Activated CD8-positive, alpha-beta memory T cell treated with anti-CD3 and anti-CD28 coated beads for 36 hours (primary cell): Measurements from ENCODE around the gene AKAP6. TPM values are rescaled to one million over a fixed set of nuclear protein-coding genes. Genes with fewer than 3 reads are reported as not detected.

Experiments
- CTCF ChIA-PET: fragments of 350-600 bp; sonication (Branson Sonifier 250); formaldehyde crosslinking; loops from one replicate; lab custom pipeline; 2021; ENCODE audit warnings: antibody characterized with exemption; lab: Charles Lee
- POLR2A ChIA-PET: fragments of 350-600 bp; sonication (Branson Sonifier 250); formaldehyde crosslinking; loops from one replicate; lab custom pipeline; 2021; ENCODE audit warnings: antibody characterized with exemption; lab: Charles Lee
- total RNA-seq, 2 experiments: library from RNA; stranded (reverse); gene quantifications; one replicate each; pipeline ENCODE4 v1.2.3, GENCODE V29; 2021

The AKAP6 gene
- total RNA-seq, 2 experiments from 2014 or later, result 0.65 to 1.3 TPM

GRCh38 chr14:32588448-32589320, 259.6 kb downstream of the AKAP6 start:
- POLR2A ChIA-PET, result no interaction called here
- CTCF ChIA-PET, result no interaction called here

GRCh38 chr14:32590157-32590556, 261.1 kb downstream of the AKAP6 start:
- ChIA-PET POLR2A (no interaction called here), CTCF (interaction anchor here (0.6 kb wide), 1 partner anchor 1086 kb away, joined by 3 read pairs; no protein-coding TSS in a partner anchor)

- ChIA-PET CTCF (no interaction called here), POLR2A (no interaction called here)
These were observed 264.3 kb downstream of the AKAP6 start for GRCh38 chr14:32593290-32593942.

GRCh38 chr14:32594766-32595165, 265.7 kb downstream of the AKAP6 start:
- POLR2A ChIA-PET, result no interaction called here
- CTCF ChIA-PET, result no interaction called here

GRCh38 chr14:32595497-32595896, 266.4 kb downstream of the AKAP6 start:
- ChIA-PET POLR2A (no interaction called here), CTCF (no interaction called here)

- POLR2A ChIA-PET, result no interaction called here
- CTCF ChIA-PET, result interaction anchor here (0.6 kb wide), 1 partner anchor 45 kb away, joined by 3 read pairs; no protein-coding TSS in a partner anchor
These were observed 267.3 kb downstream of the AKAP6 start for GRCh38 chr14:32596390-32596789.

- CTCF ChIA-PET, result no interaction called here
- POLR2A ChIA-PET, result no interaction called here
These were observed 268.7 kb downstream of the AKAP6 start for GRCh38 chr14:32597771-32598170.

DNA sequence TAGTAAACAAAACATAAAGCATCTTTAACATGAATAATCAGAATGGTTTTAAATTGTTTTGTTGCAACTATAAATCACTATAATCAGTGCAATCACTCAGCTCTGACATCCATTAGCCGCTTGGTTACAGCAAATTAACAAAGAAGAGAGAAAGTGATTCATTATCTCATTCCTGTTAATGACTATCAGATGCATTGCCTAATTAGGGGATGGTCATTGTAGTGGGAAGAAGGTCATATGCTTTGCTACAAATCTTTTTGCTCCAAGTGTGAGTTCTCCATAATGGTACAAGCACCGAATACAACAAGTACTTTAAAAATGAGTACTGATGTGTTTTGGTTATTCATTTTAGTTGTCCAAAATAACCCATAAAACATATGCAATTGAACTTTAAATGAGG, 272.0 kb downstream of the AKAP6 start:
- ChIA-PET CTCF (no interaction called here), POLR2A (no interaction called here)

GRCh38 chr14:32601906-32602305, 272.8 kb downstream of the AKAP6 start:
- CTCF ChIA-PET, result no interaction called here
- POLR2A ChIA-PET, result no interaction called here

DNA sequence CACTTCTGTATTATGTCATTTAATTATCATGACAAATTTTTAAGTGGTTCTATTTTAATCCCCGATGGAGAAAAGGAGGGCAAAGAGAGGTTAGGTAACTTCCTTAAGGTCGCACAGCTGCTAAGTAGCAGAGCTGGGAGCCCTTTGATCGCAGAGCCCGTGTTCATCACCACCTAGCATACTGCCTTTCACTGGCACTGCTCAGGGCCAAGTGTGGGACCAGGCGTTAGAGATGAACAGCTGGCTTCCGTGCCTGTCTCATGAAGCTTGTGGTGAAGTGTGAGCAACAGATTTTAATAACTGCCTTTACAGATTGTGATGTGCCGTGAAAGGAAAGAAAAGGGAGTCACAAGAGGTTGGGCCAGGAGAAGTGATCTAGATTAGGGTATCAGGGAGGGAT, 273.6 kb downstream of the AKAP6 start:
- ChIA-PET CTCF (no interaction called here), POLR2A (no interaction called here)

DNA sequence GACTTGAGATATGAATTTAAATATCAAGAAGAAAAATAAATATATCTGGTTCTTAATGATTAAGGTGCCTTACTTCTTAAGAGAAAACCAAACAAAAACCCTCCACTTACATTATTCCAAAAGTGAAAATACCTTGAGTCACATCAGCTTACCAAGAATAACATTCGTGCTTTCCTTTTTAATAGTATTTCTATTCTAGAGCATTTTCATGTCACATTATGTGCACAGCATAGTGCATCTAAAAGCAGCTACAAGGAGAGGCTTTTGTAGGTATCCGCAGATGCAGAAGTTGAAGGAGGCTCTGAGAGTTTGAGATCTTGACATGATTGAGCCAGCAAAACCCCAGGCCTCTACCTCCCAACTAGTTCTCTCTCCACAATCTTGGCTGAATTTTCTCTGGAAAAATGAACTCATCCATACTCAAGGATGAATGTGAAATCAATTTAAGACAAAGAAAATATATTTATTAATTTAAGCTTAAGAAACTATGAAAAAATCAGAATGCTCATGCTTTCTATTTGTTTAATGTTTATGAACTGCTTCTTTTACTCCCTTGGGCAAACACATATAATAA, 275.0 kb downstream of the AKAP6 start:
- CTCF ChIA-PET, result interaction anchor here (0.7 kb wide), 1 partner anchor 1697 kb away, joined by 3 read pairs; no protein-coding TSS in a partner anchor
- POLR2A ChIA-PET, result no interaction called here

- POLR2A ChIA-PET, result no interaction called here
- CTCF ChIA-PET, result no interaction called here
These were observed 277.2 kb downstream of the AKAP6 start for GRCh38 chr14:32606301-32606700.

GRCh38 chr14:32607399-32607798, 278.3 kb downstream of the AKAP6 start:
- ChIA-PET POLR2A (no interaction called here), CTCF (no interaction called here)

DNA sequence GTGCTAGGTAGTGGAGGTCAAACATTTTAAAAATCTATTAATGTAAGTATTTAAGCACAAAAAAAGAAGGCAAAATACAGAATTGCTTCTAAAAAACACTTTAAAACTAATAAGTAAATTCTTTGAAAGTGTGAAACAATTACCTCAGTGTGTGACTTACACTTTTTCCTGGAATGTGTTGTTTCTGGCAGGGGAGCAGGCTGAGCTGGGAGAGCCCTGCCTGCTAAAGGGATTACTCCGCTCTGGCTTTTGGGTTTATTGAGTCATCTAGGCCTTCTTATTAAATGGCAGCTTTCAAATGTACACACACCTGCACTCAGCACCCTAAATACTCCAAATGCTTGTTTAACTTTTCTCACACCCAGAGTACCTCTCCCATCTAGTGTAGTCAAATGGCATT, 279.8 kb downstream of the AKAP6 start:
- POLR2A ChIA-PET, result no interaction called here
- CTCF ChIA-PET, result no interaction called here

DNA sequence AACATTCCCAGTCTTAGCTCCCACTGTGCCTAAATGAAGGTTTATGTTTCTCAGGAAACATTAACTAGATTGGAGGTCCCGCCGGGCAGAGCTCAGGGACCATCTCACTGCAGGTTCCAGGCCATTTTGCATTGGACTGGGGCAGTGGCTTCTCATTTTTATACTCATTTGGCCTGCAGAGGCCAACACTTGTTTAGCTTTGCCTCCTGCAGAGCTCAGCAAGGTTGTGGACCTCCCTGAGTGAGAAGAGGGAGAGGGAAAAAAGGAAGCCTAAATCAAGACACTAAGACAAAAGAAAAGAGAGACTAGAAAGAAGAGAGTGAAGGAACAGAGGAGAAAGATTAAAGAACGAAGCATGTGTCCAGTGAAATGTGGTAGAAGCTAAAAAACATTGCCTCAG, 280.3 kb downstream of the AKAP6 start:
- CTCF ChIA-PET, result no interaction called here
- POLR2A ChIA-PET, result no interaction called here

DNA sequence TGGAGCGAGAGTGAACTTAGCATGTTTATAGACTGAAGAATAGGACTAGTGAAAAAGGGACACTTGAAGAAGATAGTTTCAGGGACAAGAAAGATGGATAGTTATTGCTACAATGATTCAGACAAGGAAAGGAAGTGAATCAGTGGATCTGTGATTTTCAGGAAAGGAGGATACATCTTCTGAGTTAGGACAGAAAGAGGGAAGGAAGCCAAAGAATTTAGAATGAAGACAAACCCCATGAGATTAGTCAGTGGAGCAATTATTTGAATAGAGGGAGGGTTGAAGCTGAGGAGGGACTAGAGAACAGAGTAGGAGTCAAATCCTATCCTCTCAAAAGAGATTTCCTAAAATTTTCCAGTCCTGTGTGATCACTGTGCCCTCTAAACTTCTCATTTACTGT, 282.7 kb downstream of the AKAP6 start:
- CTCF ChIA-PET, result no interaction called here

GRCh38 chr14:32618991-32619390, 289.9 kb downstream of the AKAP6 start:
- ChIA-PET CTCF (no interaction called here), POLR2A (no interaction called here)

More for the DNA sequence above, 282.7 kb downstream of the AKAP6 start:
- POLR2A ChIA-PET, result no interaction called here

- POLR2A ChIA-PET, result no interaction called here
- CTCF ChIA-PET, result no interaction called here
These were observed 291.2 kb downstream of the AKAP6 start for GRCh38 chr14:32620303-32620702.

GRCh38 chr14:32620724-32621123, 291.6 kb downstream of the AKAP6 start:
- POLR2A ChIA-PET, result no interaction called here
- CTCF ChIA-PET, result no interaction called here

DNA sequence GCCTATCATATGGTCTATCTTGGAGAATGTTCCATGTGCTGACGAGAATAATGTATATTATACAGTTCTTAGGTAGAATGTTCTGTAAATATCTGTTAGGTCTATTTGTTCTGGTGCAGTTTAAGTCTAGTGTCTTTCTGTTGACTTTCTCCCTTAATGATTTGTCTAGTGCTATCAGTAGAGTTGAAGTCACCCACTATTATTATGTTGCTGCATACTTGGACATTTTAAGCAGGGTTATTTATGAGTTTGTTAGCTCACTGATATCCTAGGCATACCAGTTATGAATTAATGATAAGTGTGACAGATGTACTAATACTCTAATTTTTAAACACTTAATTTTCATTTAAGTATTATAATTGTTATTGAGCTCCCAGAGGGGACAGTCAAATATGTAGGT, 292.5 kb downstream of the AKAP6 start:
- ChIA-PET POLR2A (no interaction called here), CTCF (no interaction called here)
